Kidney capillary endothelial cell (primary cell): ENCODE results near the gene DDAH1.

Experiments
- DNase-seq: peaks from one replicate; pipeline ENCODE4 v3.0.0-alpha.2; 2018; ENCODE audit warnings: low spot score

DDAH1 gene

DNA sequence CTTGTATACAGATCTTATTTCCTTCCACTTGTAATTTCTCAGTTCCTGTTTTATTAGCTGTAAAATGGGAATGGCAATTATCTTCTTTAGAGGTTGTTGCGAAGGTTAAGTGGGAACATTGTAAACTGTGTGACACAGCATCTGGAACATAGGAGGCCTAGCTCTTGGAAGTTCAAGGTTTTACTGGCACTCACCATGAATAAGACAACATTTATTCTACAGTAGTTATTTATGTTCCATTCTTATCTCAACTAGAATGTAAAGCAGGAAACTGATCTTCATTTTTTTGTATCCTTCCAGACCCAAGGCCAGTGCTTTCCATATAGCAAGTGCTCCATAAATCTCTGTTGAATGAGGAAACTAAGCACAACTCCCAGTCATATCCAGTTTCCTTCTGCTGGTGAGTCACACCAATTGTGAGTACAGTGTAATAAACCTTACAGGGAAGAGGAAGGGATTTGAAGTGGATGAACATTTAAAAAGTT is 189.9 kb downstream of the DDAH1 start:
- peak; percentile 87 for DNase-seq

DNA sequence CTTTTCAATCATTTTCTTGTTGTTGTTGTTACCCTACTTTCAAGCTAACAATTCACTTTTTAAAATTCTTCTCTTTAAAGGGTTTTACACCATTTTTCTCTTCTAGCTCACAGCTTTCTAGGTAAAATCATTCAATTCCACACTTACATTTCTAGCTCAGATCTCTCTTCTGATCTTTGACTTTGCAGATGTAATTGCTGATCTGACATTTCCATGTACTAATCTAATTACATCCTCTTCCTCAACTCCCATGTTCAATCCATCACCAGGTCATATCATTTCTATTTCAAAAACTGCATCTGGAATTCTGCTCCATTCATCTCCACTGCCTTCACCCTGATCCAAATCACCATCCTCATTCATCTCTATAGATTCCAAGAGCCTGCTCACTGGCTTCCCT is 191.6 kb downstream of the DDAH1 start:
- no peak for DNase-seq

DNA sequence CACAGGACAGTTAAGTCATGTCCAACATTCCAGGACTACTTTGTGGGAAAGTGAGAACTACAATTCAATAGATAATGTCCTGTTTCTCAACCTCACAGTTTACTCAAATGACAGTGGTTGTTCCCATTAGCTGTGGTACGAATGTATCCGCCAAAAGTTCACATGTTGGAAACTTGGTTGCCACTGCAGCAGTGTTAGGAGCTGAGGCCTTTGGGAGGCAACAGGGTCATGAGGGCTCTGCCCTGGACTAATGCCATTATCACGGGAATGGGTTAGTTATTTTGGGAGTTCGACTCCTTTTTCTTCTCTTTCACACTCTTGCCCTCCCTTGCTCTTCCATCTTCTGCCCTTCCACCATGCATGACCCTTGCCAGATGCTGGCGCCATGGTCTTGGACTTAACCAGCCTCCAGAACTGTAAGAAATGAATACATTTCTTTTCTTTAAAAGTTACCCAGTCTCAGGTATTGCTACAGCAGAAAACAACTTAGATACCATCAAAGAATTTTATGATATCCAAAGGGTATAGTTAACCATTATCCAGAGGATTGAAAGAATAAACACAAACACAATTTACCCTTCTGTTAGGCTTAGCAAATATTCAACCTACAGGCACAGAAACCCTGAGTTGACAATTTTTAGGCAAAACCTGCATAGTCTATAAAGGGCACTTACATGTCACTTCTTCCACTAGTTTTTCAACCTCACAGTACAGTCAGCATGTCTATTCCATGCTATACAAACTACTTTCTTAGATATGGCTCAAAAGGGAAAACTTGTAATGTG is 196.0 kb downstream of the DDAH1 start:
- no peak for DNase-seq
